Stomach (tissue), 9 donors: ENCODE data around the gene MIX23. TPM values are rescaled to one million over a fixed set of nuclear protein-coding genes. Genes with fewer than 3 reads are reported as not detected.

Source experiments
- DNase-seq, 2 donors: peaks; one replicate each; pipeline versions ENCODE4 v3.0.0 to v3.0.0-alpha.2; 2013 to 2019
- H3K27ac ChIP-seq, 5 donors: fragments of 200-600 bp in 4 of 5; sonication (generic) in 4 of 5; one replicate each; pipeline ENCODE4 v1.5.1; 2013 to 2019; ENCODE audit warnings: mild to moderate bottlenecking in 1 of 5, moderate library complexity in 1 of 5
- H3K27me3 ChIP-seq, 3 donors: fragments of 200-600 bp; sonication (generic); one replicate each; pipeline ENCODE4 v1.5.1; 2017 to 2019; ENCODE audit warnings: mixed run types in 1 of 3
- H3K36me3 ChIP-seq, 4 donors: fragments of 200-600 bp; sonication (generic); 1 replicate in 3 of 4; 2 replicates in 1 of 4; pipeline ENCODE4 v1.5.1; 2016 to 2019
- H3K4me1 ChIP-seq, 4 donors: fragments of 200-600 bp; sonication (generic); one replicate each; pipeline ENCODE4 v1.5.1; 2016 to 2019
- H3K4me3 ChIP-seq, 4 donors: fragments of 200-600 bp; sonication (generic) in 3 of 4; one replicate each; pipeline ENCODE4 v1.5.1; 2016 to 2019; ENCODE audit warnings: mild to moderate bottlenecking in 1 of 4
- H3K9me3 ChIP-seq, 4 donors: fragments of 200-600 bp; sonication (generic); one replicate each; pipeline ENCODE4 v1.5.1; 2016 to 2019
- CTCF ChIP-seq, 7 experiments: fragments of 450-650 bp in 4 of 7; fragments of 200-600 bp in 3 of 7; sonication (generic) in 3 of 7; IDR thresholded peaks; one replicate each; pipeline ENCODE4 v1.5.1; 2016 to 2019; ENCODE audit warnings: antibody characterized with exemption in 7 of 7, control low read depth in 2 of 7, mild to moderate bottlenecking in 1 of 7
- EP300 ChIP-seq: sonication (generic); formaldehyde crosslinking; IDR thresholded peaks from one replicate; pipeline ENCODE4 v1.6.1; 2017; ENCODE audit warnings: antibody characterized with exemption
- POLR2A ChIP-seq, 4 donors: fragments of 450-650 bp; IDR thresholded peaks; one replicate each; pipeline ENCODE4 v1.6.1; 2016; ENCODE audit warnings: antibody characterized with exemption in 4 of 4, control low read depth in 2 of 4, mild to moderate bottlenecking in 1 of 4, moderate library complexity in 1 of 4
- POLR2AphosphoS5 ChIP-seq, 3 donors: sonication (generic); formaldehyde crosslinking; IDR thresholded peaks; one replicate each; pipeline ENCODE4 v1.6.1; 2016; ENCODE audit warnings: antibody characterized with exemption in 3 of 3
- WGBS, 5 donors: extraction: QIAGEN DNeasy Blood & Tissue Kit in 3 of 5; methylation state at CpG; one replicate each; pipeline versions ENCODE4 v1.1.5 to v1.1.7; 2013 to 2018; 5-methylcytosine and 5-hydroxymethylcytosine counted together
- intact Hi-C: fragments of 100-400 bp; cut with DNase I; formaldehyde crosslinking; loops from one replicate; pipeline ENCODE4 v1.15.1; 2023; ENCODE audit warnings: low total_unique reads
- polyA plus RNA-seq, 3 donors: library from polyadenylated mRNA; stranded (reverse); fragments of 200-250 nt; gene quantifications; one replicate each; pipeline ENCODE4 v1.2.3, GENCODE V29; 2013
- total RNA-seq, 5 donors: library from RNA; depleted of rRNA; stranded (reverse); fragments of >200 nt; gene quantifications; one replicate each; pipeline versions ENCODE4 v1.1.0 to v1.2.3, GENCODE V29; 2014 to 2016
- donor health status: healthy with polysubstance abuse.
- donor health status: Bipolar disorder and iron deficiency.
- donor health status: healthy.

Gene MIX23
- total and polyA plus RNA-seq, 8 donors: 3.5 to 44.3 (median 31.5) TPM

DNA sequence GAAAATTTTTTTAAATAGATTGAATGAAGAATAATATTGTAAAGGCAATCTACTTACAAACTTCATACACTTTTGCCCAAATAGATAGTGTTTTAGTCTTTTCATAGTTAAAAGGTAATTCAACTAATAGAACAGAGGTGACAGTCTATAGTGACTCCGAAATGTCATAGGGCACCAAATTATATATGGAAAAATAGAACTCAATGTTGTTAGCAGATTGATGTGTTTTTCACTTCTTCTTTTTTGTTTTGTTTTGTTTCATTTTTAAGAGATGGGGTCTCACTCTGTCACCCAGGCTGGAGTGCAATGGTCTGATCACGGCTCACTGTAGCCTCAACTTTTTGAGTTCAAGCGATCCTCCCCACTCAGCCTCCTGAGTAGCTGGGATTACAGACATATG, 57.3 kb downstream of the MIX23 start:
- intact Hi-C loops: no loop called here
- no peaks in the 10 kb centered on the region for H3K27me3 ChIP-seq
- peak overlapping the region in 1 of 5 donors; percentile 27 for H3K27ac ChIP-seq
- no peak for TF ChIP-seq EP300
- TF ChIP-seq POLR2A (IDR thresholded peaks at IDR 0.05): no peak
- no peak for TF ChIP-seq POLR2AphosphoS5 (IDR thresholded peaks at IDR 0.05)
- TF ChIP-seq CTCF (IDR thresholded peaks at IDR 0.05): no peak
- no peak for DNase-seq
- WGBS, 5 donors: 91 to 96% (median 94%) methylated on average over 3 of the region's 3 CpGs
- peaks cover 0 to 14% (median 7%) of the 10 kb centered on the region in 4 donors for H3K4me1 ChIP-seq
- H3K4me3 ChIP-seq: no peak overlapping the region
- no peaks in the 10 kb centered on the region for H3K36me3 ChIP-seq
- H3K9me3 ChIP-seq: no peaks in the 10 kb centered on the region

DNA sequence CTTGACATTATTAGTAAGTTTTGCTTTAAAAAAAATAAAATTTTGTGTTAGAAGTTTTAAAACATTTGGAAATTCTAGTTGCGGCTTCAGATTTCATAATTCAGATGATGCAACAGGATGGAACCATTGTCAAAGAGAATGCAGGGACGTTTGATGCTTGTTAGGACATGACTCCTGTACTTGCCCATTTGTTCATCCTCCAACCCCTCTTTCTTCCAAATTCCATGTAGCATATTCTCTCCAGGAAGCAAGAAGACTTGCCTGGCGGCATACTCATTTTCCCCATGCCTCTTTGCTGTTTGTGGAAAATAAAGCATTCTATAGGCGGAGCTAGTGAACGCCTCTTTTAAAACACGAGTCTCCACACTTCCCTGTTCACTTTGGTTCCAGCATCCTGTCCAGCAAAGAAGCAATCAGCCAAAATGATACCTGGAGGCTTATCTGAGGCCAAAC, 58.1 kb downstream of the MIX23 start, which contains the start of gene CSTA:
TSS of gene CSTA (plus strand) at position 378 of the 453 bp plus-strand sequence. CDS start at position 423, 45 bp downstream.
- Histone ChIP-seq H3K27me3 (no peaks in the 10 kb centered on the region), H3K4me3 (no peak within 1 kb of the TSS), H3K9me3 (no peaks in the 10 kb centered on the region), H3K27ac (peak within 1 kb of the TSS in 2 of 5 donors; percentile 30 to 38), H3K4me1 (peaks cover 0 to 14% (median 7%) of the 10 kb centered on the region in 4 donors), H3K36me3 (no peaks in the 10 kb centered on the region)
- 33 to 47% (median 45%) methylated on average over 6 of the region's 6 CpGs for WGBS, 5 donors
- TF ChIP-seq EP300 (no peak), CTCF (IDR thresholded peaks at IDR 0.05) (no peak), POLR2A (IDR thresholded peaks at IDR 0.05) (no peak), POLR2AphosphoS5 (IDR thresholded peaks at IDR 0.05) (no peak)
- intact Hi-C loops: no loop called here
- DNase-seq: no peak

DNA sequence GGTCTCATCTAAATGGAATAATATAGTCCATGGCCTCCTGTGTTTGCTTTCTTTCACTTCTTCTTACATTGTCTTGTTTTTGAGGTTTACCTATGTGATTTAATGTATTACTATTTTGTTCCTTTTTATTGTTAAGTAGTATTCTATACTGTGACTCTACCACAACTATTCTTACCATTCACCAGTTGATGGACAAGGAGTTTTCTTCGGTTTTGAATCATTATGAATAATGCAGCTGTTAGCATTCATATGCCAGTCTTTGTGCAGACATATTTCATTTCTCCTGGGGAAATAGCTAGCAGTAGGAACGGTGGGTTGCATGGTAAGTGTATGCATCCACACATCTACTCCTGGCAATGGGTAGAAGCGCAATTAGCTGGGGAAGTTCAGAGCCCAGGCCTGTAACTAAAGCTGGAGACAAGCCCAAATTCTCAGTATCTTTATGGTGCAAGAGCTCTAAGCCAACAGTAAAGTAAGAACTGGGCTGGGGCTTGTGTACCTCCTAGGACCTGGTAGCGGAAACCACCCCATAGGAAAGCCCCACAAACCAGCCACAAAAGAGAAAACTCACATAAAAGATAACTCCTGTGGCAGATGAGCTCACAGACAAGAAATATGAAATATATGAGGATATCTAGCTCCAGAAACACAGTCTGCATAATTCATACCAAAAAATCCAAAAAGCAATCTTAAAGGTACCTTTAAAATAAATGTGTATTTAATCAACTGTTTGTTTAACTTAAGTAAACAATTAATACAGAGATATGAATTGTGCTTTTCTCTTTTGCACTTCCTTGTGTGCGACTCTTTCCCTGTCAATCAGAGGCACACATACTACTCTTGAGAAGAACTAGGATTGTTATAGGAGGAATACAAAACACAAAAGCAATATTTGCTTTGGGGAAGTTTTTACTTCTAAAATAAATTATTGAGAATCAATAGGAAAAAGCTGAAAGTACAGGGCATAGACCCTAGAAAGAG, 60.6 kb downstream of the MIX23 start:
- Histone ChIP-seq H3K4me1 (peaks cover 0 to 14% (median 7%) of the 10 kb centered on the region in 4 donors), H3K27ac (peak overlapping the region in 4 of 5 donors; percentile 22 to 45 (median 34)), H3K9me3 (peaks cover 0 to 4% (median 0%) of the 10 kb centered on the region in 4 donors), H3K36me3 (no peaks in the 10 kb centered on the region), H3K27me3 (no peaks in the 10 kb centered on the region), H3K4me3 (no peak overlapping the region)
- TF ChIP-seq CTCF (IDR thresholded peaks at IDR 0.05) (no peak), POLR2AphosphoS5 (IDR thresholded peaks at IDR 0.05) (no peak)
- intact Hi-C loops: no loop called here
- 46 to 59% (median 53%) methylated on average over 5 of the region's 5 CpGs for WGBS, 5 donors
- DNase-seq: peak in 1 of 2 donors; percentile 53

- peaks cover 0 to 4% (median 0%) of the 10 kb centered on the region in 4 donors for H3K9me3 ChIP-seq
- H3K27me3 ChIP-seq: peaks cover 0 to 5% (median 0%) of the 10 kb centered on the region in 3 donors
- H3K4me3 ChIP-seq: no peak overlapping the region
- H3K36me3 ChIP-seq: no peaks in the 10 kb centered on the region
- intact Hi-C loops: no loop called here
- DNase-seq: no peak
- no peak overlapping the region for H3K27ac ChIP-seq
- 70 to 91% (median 82%) methylated on average over 2 of the region's 2 CpGs for WGBS, 5 donors
- TF ChIP-seq POLR2A (IDR thresholded peaks at IDR 0.05): no peak
- TF ChIP-seq EP300: no peak
- TF ChIP-seq CTCF (IDR thresholded peaks at IDR 0.05): no peak
- TF ChIP-seq POLR2AphosphoS5 (IDR thresholded peaks at IDR 0.05): no peak
- H3K4me1 ChIP-seq: peaks cover 0 to 10% (median 6%) of the 10 kb centered on the region in 4 donors
These were observed 64.4 kb downstream of the MIX23 start for GRCh38 chr3:122318620-122319019.
